NCI-H2227 (cell line): ENCODE measurements around the gene CBX5.
"Not testable (repeated sequence)": the region's sequence is repeated elsewhere in the genome, so short reads cannot be mapped to it uniquely, and the experiment has no call there.

Experiments
- DNase-seq: peaks from one replicate; lab custom pipeline; 2025; ENCODE audit not compliant: unreplicated experiment; lab: John Stamatoyannopoulos, UW

The CBX5 gene

DNA sequence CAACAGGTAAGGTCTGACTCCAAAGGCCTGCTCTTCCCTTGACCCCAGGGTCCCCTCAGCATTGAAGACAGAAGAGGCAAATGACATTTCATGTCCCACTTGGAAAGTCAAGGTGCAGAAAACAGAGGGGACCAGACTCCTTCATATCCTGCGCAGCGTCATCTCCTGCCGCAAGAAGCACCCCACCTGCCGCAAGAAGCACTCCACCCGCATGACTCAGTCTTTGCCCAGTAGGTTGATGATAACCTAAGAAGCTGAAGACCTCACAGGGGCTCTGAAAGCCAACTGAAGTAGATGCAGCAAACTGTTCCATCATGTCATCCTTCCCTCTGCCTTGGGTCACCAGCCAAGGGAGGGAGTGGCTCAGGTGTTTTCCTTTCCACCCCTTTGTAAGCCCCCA, 79.5 kb downstream of the CBX5 start:
- DNase-seq, result no peak

DNA sequence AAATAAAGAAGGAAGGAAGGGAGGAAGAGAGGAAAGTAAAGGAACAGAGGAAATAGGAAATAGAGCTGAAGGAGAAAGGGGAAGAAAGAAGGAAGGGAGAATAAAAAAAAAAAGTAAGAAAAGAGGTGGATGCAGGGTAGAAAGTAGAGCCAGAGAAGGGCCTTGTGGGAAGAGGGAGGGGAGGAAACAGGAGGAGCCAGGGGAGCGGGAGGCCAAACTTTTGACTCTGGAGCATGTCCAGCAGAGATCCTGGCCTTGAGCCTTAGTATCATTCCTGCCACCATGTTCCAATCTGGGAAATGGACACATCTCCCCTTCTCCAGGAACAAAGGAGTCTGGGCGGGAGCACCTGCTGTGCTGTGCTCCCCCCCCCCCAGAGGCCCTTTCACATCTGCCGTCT, 80.0 kb downstream of the CBX5 start:
- no peak for DNase-seq

DNA sequence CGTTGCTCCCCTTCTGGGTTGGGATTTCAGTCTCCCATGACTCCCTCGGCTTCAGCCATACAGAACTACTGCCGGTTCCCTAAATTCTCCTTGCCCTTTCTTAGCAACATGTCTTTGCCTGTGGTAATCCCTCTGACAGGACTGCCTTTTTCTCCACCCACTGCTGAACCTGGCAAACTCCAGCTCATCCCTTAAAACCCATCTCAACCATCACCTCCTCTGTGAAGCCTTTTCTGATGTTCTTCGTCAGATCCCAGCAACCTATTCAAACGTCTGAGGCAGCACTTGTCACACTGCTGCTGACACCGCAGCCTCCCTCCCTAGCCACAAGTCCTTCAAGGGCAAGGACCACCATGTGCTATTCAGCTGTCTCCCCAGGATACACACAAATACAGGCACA, 80.9 kb downstream of the CBX5 start:
- no peak for DNase-seq

DNA sequence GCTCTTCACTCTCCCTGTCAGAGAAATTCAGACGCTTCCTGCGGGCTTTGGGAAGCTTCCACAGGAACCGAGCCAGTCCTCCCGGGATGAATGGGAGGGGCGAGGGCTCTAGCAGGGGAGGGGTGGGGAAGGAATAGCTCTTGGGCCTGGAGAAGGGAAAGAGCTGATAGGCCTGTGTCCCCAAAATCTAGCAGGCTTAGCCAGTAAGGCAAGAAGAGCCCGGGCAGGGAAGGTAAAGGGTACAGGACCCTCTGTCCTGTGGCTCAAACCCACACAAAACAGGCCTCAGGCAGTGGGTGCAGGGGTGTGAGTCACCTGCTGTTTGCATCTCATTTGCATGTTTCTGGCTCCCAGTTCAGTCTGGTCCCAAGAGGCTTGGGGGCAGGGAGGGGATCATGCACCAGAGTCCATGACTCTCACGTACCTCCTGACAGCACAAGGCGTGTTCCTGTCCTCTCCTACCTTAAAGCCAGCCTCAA, 82.5 kb downstream of the CBX5 start:
- DNase-seq, result no peak

DNA sequence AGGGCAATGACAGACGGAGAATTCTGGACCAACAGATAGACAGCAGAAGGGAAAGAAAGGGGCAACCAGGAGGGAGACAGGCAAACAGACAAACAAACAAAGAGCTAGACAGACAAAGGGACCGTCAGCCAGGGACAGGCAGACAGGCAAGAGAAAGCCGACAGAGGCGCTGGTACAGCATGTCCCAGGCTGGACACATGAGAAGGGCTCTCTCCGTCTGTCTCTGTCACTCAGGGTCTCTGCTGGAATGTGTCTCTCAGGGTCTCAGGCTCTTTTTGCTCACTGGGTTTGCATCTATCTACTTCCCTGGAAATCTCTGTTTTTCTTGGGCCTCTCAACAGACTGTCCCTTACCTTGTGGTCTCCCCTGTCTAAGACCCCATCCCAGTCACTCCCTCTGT, 82.9 kb downstream of the CBX5 start:
- DNase-seq, result no peak

DNA sequence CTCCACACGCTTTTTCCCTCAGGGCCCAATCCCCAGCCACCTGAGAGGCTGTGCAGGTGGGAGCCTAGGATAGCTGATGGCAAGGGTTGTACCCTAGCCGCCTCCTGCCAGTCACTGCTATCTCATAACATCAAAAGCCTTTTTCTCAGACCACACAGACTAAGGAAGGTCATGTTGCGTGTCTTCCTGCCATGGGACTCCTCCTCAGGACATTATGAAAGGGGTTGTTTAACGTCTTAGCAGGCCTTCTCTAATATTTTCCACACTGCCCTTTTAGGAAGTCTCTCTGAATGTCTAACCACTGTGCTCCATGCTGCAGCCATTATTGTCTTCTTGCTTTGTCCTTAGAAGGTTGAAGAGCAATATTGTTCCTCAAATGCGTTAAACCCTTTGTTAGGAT, 83.5 kb downstream of the CBX5 start:
- DNase-seq, result no peak

DNA sequence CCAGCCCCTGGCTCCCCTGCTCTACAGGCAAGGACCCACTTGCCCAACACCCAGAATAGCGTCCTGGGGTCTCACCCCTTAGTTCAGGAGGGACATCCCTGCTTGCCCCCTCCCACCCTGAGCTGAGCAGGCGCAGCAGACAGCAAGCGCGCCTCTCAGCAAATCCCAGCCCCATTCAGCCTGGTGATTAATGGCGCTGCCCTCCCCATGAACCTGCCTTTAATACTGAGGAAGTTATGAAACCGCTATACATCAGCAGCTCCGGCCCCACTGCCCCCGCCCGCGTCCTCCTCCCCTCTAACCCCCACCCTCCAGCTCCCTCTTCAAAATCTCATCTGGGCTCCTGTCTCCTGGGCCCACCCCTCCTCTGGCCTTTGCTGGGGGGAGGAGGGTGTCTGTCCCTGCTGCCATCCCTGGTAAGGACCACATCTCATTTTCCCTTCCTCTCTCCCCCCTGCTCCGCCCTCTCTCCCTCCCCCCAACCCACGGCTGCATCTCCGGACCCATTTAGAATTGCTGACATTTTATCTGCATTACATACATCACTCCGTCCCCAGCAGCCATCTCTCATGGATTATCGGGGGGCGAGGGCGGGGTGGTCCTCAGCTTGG, 84.1 kb downstream of the CBX5 start:
- peak; percentile 53 for DNase-seq

DNA sequence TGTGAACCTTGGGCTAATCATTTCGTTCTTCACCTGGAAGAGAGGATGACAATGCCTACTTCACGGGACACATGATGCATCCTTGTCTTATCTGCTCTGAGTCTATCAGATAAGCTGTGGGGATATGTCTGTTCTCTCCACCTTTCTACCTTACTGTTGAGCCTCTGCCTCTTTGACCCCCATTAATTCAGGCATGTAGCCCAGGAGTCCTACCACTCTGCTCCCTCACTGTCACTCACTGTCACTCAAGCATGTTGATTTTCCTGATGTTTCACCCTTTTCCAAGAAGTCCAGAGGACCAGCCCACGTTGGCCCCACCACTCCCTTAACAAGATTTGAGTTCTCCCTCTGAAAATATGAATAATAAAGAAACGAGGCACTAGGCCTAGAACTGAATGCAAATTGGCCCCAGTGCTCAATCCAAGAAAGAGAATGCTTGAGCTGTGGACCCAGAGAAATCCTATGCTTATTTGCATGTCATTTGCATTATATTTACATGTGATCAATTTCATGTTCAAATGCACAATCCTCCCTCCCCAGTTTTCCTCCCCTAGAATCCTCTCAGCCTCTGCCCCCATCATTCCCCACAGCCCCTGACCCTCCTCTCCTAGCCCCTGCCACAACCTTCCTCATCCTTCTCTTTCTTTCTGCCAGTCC, 84.7 kb downstream of the CBX5 start:
- no peak for DNase-seq

DNA sequence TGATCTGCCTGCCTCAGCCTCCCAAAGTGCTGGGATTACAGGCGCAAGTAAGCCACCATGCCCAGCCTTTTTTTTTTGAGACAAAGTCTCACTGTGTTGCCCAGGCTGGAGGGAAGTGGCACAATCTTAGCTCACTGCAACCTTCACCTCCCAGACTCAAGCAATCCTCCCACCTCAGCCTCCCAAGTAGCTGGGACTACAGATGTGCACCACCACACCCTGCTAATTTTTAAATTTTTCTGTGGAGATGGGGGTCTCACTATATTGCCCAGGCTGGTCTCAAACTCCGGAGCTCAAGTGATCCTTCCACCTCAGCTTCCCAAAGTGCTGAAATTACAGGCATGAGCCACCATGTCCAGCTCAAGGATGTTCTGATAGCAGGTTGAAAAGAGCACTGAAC, 85.3 kb downstream of the CBX5 start:
- not testable (repeated sequence) for DNase-seq

DNA sequence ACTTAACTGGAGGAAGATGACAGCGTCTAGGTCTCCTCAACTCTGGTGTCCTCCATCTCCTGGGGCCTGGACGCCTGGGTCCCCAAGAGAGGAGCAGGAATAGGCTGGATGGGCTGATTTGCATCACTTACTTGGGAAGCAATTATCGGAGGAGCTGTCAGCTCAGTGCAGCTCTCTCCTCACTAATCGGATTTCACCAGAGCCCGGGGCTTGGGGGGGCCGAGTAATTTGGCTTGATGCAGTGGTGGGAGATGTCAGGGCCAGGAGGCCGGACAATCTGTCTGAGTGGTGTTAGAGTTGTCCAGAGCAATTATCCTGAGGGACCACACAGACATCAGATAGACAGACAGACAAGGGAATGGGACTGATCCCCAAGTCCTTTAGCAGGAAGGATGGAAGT, 86.5 kb downstream of the CBX5 start:
- no peak for DNase-seq

DNA sequence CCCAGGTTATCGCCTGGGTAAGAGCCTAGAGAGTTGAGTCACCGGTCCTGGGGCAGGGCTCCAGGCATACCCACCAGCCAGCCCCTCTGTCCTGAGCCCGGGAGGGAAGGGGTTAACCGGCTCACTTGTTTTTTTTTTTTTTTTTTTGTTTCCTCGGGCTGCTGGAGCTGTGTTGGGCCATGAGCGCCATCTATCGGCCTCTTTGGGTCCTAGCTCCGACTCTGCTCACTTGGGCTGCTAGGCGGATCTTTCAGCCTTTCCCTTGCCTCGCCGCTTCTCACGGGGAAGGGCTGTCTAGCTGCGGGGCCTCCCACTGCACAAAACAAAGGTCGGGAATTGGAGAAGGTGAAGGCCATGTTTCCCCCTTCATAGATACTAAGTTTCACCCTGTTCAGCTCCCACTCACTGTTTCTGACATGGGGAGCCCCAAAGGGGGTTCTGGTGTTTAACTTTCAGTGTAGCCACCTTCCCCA, 88.3 kb downstream of the CBX5 start:
- DNase-seq, result peak; percentile 84

DNA sequence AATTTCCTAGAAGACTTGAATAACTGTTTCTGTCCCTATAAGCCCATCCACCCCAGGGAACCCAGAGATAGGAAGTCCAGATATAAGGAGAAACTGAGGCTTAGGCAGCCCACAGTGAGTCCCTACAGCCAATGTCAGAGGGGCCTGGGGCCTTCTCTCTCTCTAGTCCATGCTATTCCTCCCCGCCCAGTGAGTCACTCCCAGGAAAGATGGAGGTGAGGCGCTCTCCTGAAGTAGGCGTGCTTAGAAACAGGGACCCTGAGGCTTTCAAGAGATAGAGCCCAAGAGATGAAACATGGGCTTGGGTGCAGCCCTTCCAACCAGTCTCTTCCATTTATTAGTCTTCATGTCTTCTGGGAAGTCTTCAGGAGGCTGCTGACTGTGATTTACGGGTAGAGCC, 88.8 kb downstream of the CBX5 start:
- DNase-seq, result no peak

DNA sequence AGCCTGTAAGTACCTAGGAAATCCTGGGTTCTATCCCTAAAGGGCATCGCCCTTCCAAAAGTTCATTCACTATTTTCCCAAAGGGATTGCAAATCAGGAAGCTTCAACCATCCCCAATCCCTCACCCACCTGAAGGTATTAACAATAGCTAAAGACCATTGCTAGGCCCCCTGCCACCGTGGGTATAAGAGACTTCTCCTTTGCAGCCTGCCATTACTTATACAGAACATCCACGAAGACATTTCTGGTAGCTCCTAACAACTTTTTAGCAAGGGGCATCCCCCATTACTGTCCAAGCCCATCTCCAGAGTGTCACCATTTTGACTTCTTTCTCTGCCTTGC, 90.8 kb downstream of the CBX5 start:
- DNase-seq, result no peak

DNA sequence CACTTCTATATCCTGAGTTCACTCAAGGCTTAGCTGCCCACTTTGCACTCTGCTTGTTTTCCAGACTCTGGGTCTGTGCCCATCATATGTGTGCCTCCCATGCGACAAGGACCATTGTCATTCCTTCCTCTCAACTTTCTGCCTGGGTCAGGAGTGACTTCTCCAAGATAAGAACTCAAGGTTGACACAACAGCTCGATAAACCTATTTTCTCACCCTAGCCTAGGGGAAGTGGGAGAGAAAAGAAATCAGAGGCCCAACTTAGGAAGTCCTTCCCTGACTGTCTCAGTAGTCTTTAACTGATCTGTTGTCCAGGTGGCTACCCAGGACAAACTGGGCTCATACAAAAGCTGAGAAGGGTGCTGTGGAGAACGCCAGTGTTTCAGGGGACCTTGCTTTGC, 92.8 kb downstream of the CBX5 start:
- no peak for DNase-seq

DNA sequence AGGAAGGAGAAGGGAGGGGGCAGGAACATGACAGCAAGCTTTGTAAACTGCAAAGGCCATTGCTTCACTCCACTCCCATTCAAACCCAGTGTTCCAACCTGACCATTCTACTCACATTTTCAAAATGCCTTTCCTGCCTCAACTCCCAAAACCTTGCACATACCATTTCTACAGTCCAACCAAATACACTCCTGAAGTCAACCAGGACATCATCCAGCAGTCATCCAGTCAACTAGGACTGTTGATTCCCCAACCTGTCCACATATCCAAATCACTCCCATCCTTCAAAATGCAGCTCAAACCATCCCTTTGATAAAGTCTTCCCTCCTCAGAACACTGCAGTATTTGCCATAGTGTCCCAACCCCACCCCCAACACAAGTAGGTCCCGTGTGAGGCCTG, 94.0 kb downstream of the CBX5 start:
- no peak for DNase-seq

DNA sequence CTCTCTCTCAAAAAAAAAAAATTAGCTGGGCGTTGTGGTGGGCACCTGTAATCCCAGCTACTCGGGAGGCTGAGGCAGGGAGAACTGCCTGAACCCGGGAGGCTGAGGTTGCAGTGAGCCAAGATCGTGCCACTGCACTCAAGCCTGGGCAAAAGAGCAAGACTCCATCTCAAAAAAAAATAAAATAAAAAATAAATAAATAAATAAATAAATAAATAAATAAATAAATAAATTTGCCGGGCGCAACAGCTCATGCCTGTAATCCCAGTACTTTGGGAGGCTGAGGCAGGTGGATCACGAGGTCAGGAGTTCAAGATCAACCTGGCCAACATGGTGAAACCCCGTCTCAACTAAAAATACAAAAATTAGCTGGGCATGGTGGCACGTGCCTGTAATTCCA, 94.6 kb downstream of the CBX5 start:
- not testable (repeated sequence) for DNase-seq

DNA sequence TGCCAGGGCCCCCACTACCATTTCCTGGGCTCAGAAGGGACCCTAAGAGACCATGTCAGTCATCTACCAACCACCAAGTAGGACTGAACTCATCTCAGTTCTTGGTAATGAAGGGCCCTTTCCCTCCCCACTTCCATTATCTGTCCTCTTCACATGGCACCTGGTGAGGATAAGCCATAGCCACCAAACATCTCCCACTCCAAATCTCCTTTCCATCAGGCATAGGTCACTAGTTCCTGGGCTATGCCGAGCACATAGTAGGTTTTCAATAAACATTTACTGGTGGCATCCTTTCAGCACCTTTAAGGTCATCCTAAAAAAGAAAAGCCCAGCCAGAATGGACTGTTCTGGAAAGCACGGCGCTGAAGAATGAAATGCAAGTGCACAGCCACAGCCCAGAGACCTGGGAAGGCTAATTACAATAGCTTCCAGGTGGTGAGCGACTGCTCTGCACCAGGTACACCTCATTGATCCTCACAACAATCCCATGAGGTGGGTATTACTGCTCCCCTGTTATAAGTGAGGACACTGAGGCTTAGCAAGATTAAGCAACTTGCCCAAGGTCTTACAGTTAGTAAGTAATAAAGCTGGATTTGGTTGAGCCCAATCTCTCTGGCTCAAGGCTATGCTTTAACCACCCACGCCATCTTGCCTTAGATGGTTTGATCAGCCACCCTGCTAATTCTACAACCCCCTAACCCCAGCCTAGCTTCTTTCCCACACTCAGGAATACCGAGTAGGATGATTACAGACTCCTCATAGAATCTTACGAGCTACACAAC, 95.7 kb downstream of the CBX5 start:
- no peak for DNase-seq

DNA sequence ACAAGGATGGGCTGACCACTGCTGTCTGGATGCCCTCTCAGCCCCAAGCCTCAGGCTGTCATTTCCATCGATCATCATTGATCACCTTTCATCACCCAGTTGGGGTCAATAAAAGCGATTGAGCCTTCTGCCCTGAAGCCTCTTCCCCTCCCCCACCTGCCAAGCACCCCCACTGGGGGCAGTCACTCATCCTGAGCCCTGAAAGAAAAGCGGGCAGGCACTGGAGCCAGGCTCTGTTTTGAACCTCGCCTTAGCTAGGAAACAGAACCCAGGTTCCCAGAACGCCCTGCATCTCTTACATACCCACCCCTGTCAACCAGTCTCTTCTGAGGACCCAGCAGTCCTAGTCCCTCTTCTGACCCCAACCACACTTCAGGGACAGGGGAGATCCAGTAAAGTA, 96.9 kb downstream of the CBX5 start:
- DNase-seq, result no peak

DNA sequence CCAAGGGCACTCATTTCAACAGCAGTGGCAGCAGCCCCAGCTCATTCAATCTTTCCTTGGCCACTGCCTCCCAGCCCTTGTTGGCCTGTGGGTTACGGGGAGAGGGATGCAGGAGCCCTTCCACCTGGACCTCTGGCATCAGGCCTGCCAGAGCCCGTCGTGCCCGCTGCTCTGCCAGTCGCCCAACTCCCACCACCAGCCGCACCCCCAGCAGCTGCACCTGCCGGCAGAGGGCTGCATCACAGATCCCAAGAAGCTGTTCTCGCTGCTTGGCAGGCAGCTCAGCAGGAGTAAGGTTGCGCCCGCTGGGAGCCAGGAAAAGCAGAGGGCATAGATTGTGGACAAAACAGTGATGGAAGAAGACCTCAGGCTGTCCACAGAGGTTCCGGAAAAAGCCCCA, 97.8 kb downstream of the CBX5 start:
- DNase-seq, result no peak
